Fibroblast of the aortic adventitia (primary cell): ENCODE measurements around the gene MMD2. TPM values are rescaled to one million over a fixed set of nuclear protein-coding genes. Genes with fewer than 3 reads are reported as not detected.

Experiments used
- DNase-seq: peaks from one replicate; pipeline ENCODE4 v3.0.0-alpha.2; 2010; ENCODE audit warnings: low read depth
- H3K4me3 ChIP-seq: 2 replicates; pipeline ENCODE4 v1.5.1; 2011; ENCODE audit warnings: low read depth, mild to moderate bottlenecking, control low read depth, low read length, moderate library complexity
- CTCF ChIP-seq: IDR thresholded peaks from 2 replicates; pipeline ENCODE4 v1.5.1; 2011; ENCODE audit warnings: mild to moderate bottlenecking, low read length, control low read depth, inconsistent platforms; ENCODE audit not compliant: insufficient read depth
- small RNA-seq: library from RNA; depleted of rRNA; stranded (forward); fragments of <200 nt; gene quantifications from one replicate; pipeline ENCODE3, GENCODE V24; 2012
- total RNA-seq: library from RNA; depleted of rRNA; stranded (reverse); fragments of >200 nt; gene quantifications from 2 replicates; pipeline ENCODE4 v1.2.3, GENCODE V29; 2012; ENCODE audit warnings: low replicate concordance

Gene MMD2
- total RNA-seq, 1 donor, result not detected

GRCh38 chr7:4857189-4857588, 101.8 kb downstream of the MMD2 start:
- DNase-seq, result no peak
- no peak overlapping the region for H3K4me3 ChIP-seq
- no peak for TF ChIP-seq CTCF

GRCh38 chr7:4856336-4857057, 102.5 kb downstream of the MMD2 start:
- DNase-seq, result no peak
- H3K4me3 ChIP-seq, result no peak overlapping the region
- no peak for TF ChIP-seq CTCF

Small RNAs within 50 kb of the gene (small RNA-seq; reads per million reads assigned to genes)
- gene AC092032.1, result not detected

Other genes with a start within 250 kb of the MMD2 start
- gene AP5Z1, start 183.6 kb downstream of the MMD2 start, total RNA-seq, result 33.9 and 35.5 TPM in 2 replicates
- gene PAPOLB, start 97.2 kb downstream of the MMD2 start, total RNA-seq, result 0.18 TPM in 1 of 2 replicates, not detected in the other
- 0.25 and 1.4 TPM in 2 replicates for gene RADIL, start 75.5 kb downstream of the MMD2 start, total RNA-seq
- 9.1 and 10.2 TPM in 2 replicates for gene RBAK, start 86.7 kb upstream of the MMD2 start, total RNA-seq
- gene WIPI2, start 231.0 kb upstream of the MMD2 start, total RNA-seq, result 37.6 and 51.2 TPM in 2 replicates